ENCODE data around the gene OPCML. TPM values are rescaled to one million over a fixed set of nuclear protein-coding genes. Genes with fewer than 3 reads are reported as not detected.

OPCML gene
- total RNA-seq, 4 donors from 2014 or later: 0.16 TPM; not detected in 3

DNA sequence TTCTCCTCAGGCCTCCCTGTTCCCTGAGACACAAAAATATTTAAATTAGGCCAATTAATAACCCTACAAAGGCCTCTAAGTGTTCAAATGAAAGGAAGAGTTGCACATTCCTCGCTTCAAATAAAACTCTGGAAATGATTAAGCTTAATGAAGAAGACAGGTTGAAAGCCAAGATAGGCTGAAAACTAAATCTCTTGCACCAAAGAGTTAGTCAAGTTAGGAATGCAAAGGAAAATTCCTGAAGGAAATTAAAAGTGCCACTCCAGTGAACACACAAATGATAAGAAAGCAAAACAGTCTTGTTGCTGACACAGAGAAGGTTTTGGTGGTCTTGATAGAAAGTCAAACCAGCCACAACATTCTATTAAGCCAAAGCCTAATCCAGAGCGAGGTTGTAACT is 574.4 kb downstream of the OPCML start:
- DNase-seq (ENCODE audit: low spot score in 2 of 2): no peak
- intact Hi-C loops (cut with DNase I; ENCODE audit: low total_unique reads): no loop called here
- WGBS, 2 donors: 84 to 86% methylated on average over 2 of the region's 2 CpGs
- TF ChIP-seq POLR2A (IDR thresholded peaks at IDR 0.05) (no peak), CTCF (IDR thresholded peaks at IDR 0.05) (no peak)
- no peak overlapping the region for H3K4me3 ChIP-seq (ENCODE audit: low read depth, poor library complexity, severe bottlenecking)

DNA sequence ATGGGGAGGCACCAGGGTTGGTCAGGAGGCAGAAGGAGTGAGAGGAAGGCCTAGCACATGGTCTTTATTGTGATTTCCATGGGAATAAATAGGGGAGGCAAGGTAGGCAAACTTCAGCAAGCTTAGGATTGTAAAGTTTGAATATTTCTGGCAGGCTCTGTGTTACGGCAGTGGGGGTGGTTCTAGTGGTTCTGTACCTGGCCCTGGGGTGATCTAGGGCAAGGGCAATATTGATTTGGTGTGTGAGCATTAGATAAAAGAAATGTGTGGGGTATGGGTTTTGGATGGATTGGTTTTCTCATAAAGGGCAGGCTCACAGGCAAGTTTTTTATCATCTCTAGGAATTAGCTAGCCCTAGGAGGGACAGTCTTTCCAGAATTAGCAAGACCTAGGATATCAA is 584.0 kb downstream of the OPCML start:
- WGBS, 2 donors: 94 to 100% methylated on average over 1 of the region's 1 CpG
- DNase-seq (ENCODE audit: low spot score in 2 of 2): no peak
- no peak for TF ChIP-seq CTCF (IDR thresholded peaks at IDR 0.05)
- TF ChIP-seq POLR2A (IDR thresholded peaks at IDR 0.05): no peak
- no peak overlapping the region for H3K4me3 ChIP-seq (ENCODE audit: low read depth, poor library complexity, severe bottlenecking)
- intact Hi-C loops (cut with DNase I; ENCODE audit: low total_unique reads): no loop called here

GRCh38 chr11:132944569-132944944 is 587.7 kb downstream of the OPCML start:
- TF ChIP-seq POLR2A (IDR thresholded peaks at IDR 0.05): no peak
- no peak for TF ChIP-seq CTCF (IDR thresholded peaks at IDR 0.05)
- intact Hi-C loops (cut with DNase I; ENCODE audit: low total_unique reads): no loop called here
- WGBS, 2 donors: 42% methylated on average over 9 of the region's 9 CpGs

GRCh38 chr11:132943706-132944568 is 588.4 kb downstream of the OPCML start:
- intact Hi-C loops (cut with DNase I; ENCODE audit: low total_unique reads): no loop called here
- TF ChIP-seq CTCF (IDR thresholded peaks at IDR 0.05) (no peak), POLR2A (IDR thresholded peaks at IDR 0.05) (no peak)
- DNase-seq (ENCODE audit: low spot score in 2 of 2): no peak
- 2 to 4% methylated on average over 4 to 81 of the region's 104 CpGs for WGBS, 2 donors
- H3K4me3 ChIP-seq (ENCODE audit: low read depth, poor library complexity, severe bottlenecking): no peak overlapping the region

More at GRCh38 chr11:132944569-132944944, 587.7 kb downstream of the OPCML start:
- no peak overlapping the region for H3K4me3 ChIP-seq (ENCODE audit: low read depth, poor library complexity, severe bottlenecking)
- DNase-seq (ENCODE audit: low spot score in 2 of 2): no peak

- no peak for DNase-seq (ENCODE audit: low spot score in 2 of 2)
- TF ChIP-seq CTCF (IDR thresholded peaks at IDR 0.05) (no peak), POLR2A (IDR thresholded peaks at IDR 0.05) (no peak)
- 0 to 2% methylated on average over 17 of the region's 17 CpGs for WGBS, 2 donors
- no peak overlapping the region for H3K4me3 ChIP-seq (ENCODE audit: low read depth, poor library complexity, severe bottlenecking)
- intact Hi-C loops (cut with DNase I; ENCODE audit: low total_unique reads): no loop called here
Observed at GRCh38 chr11:132943357-132943705, 589.0 kb downstream of the OPCML start.

Data from lower leg skin (tissue), 4 donors.